CD14-positive monocyte (primary cell): ENCODE data around the gene ENTPD2. TPM values are rescaled to one million over a fixed set of nuclear protein-coding genes. Genes with fewer than 3 reads are reported as not detected.

ENCODE experiments used
- DNase-seq, 3 donors: peaks; one replicate each; pipeline ENCODE4 v3.0.0-alpha.2; 2011 to 2022
- H2AFZ ChIP-seq: 2 replicates; pipeline ENCODE4 v1.6.0; 2012; ENCODE audit warnings: mild to moderate bottlenecking, low read depth, low read length, inconsistent platforms; ENCODE audit not compliant: insufficient read depth, poor library complexity, severe bottlenecking
- H3K27ac ChIP-seq, 2 donors: 1 replicate in 1 of 2; 2 replicates in 1 of 2; pipeline ENCODE4 v1.5.1; 2012 to 2013; ENCODE audit warnings: low read length in 2 of 2, control low read depth in 1 of 2, inconsistent platforms in 1 of 2, low read depth in 1 of 2, mild to moderate bottlenecking in 1 of 2
- H3K27me3 ChIP-seq, 2 donors: one replicate each; pipeline versions ENCODE4 v1.6.0 to v1.6.1; 2011 to 2013; ENCODE audit warnings: low read length in 2 of 2; ENCODE audit not compliant: control insufficient read depth in 2 of 2, insufficient read depth in 2 of 2
- H3K36me3 ChIP-seq, 2 donors: replicated peaks in 1 of 2; 1 replicate in 1 of 2; 2 replicates in 1 of 2; pipeline versions ENCODE4 v1.5.1 to v1.6.1; 2012 to 2013; ENCODE audit warnings: low read length in 2 of 2, control low read depth in 1 of 2, inconsistent platforms in 1 of 2, mild to moderate bottlenecking in 1 of 2; ENCODE audit not compliant: insufficient read depth in 2 of 2, control insufficient read depth in 1 of 2
- H3K4me1 ChIP-seq, 2 donors: 1 replicate in 1 of 2; 2 replicates in 1 of 2; pipeline versions ENCODE4 v1.5.1 to v1.6.1; 2012 to 2013; ENCODE audit warnings: low read length in 2 of 2, control low read depth in 1 of 2, inconsistent platforms in 1 of 2, mild to moderate bottlenecking in 1 of 2, moderate library complexity in 1 of 2; ENCODE audit not compliant: insufficient read depth in 2 of 2, control insufficient read depth in 1 of 2
- H3K4me2 ChIP-seq: replicated peaks from 2 replicates; pipeline ENCODE3; 2012; ENCODE audit warnings: low read length, moderate library complexity, mild to moderate bottlenecking; ENCODE audit not compliant: poor library complexity, severe bottlenecking; ENCODE audit errors: extremely low read depth
- H3K4me3 ChIP-seq, 3 experiments: fragments of 200-600 bp in 1 of 3; sonication (generic) in 1 of 3; replicated peaks in 1 of 3; 1 replicate in 2 of 3; 2 replicates in 1 of 3; pipeline ENCODE4 v1.5.1; 2011 to 2013; ENCODE audit warnings: low read length in 3 of 3, mild to moderate bottlenecking in 3 of 3, control low read depth in 2 of 3, low read depth in 2 of 3, inconsistent platforms in 1 of 3, moderate library complexity in 1 of 3
- H3K79me2 ChIP-seq: 2 replicates; pipeline ENCODE4 v1.6.0; 2012; ENCODE audit warnings: mild to moderate bottlenecking, control low read depth, inconsistent platforms, low read length, moderate library complexity; ENCODE audit not compliant: insufficient read depth
- H3K9ac ChIP-seq: 2 replicates; pipeline ENCODE4 v1.6.0; 2017; ENCODE audit warnings: low read length, mild to moderate bottlenecking; ENCODE audit not compliant: insufficient read depth, poor library complexity, severe bottlenecking
- H3K9me3 ChIP-seq, 2 donors: replicated peaks in 1 of 2; 1 replicate in 1 of 2; 2 replicates in 1 of 2; pipeline versions ENCODE4 v1.5.1 to v1.6.1; 2012 to 2013; ENCODE audit warnings: low read length in 2 of 2, control low read depth in 1 of 2; ENCODE audit not compliant: control insufficient read depth in 1 of 2, insufficient read depth in 1 of 2
- H4K20me1 ChIP-seq: 2 replicates; pipeline ENCODE4 v1.6.0; 2012; ENCODE audit warnings: mild to moderate bottlenecking, low read length, control low read depth, moderate library complexity; ENCODE audit not compliant: insufficient read depth
- H3K27ac Mint-ChIP-seq, 7 donors: one replicate each; pipeline ENCODE4 v1.8.0; 2020; ENCODE audit warnings: mild to moderate bottlenecking in 7 of 7, mixed read lengths in 7 of 7, moderate library complexity in 6 of 7, inconsistent platforms in 2 of 7
- H3K27me3 Mint-ChIP-seq, 3 donors: one replicate each; pipeline ENCODE4 v1.8.0; 2021 to 2022; ENCODE audit warnings: low read depth in 3 of 3, mild to moderate bottlenecking in 3 of 3, mixed read lengths in 3 of 3, moderate library complexity in 3 of 3, inconsistent platforms in 1 of 3
- H3K36me3 Mint-ChIP-seq, 2 donors: one replicate each; pipeline ENCODE4 v1.8.0; 2020; ENCODE audit warnings: mixed read lengths in 2 of 2, inconsistent platforms in 1 of 2, mild to moderate bottlenecking in 1 of 2
- H3K4me1 Mint-ChIP-seq: one replicate; pipeline ENCODE4 v1.8.0; 2020; ENCODE audit warnings: mild to moderate bottlenecking, mixed read lengths
- H3K4me3 Mint-ChIP-seq, 2 donors: one replicate each; pipeline ENCODE4 v1.8.0; 2020; ENCODE audit warnings: mild to moderate bottlenecking in 2 of 2, mixed read lengths in 2 of 2, moderate library complexity in 1 of 2
- H3K9me3 Mint-ChIP-seq, 7 donors: one replicate each; pipeline ENCODE4 v1.8.0; 2020 to 2022; ENCODE audit warnings: mixed read lengths in 7 of 7, mild to moderate bottlenecking in 6 of 7, moderate library complexity in 6 of 7, inconsistent platforms in 2 of 7
- CTCF ChIP-seq: fragments of 200-600 bp; IDR thresholded peaks from one replicate; pipeline ENCODE4 v1.8.0; 2022; ENCODE audit warnings: antibody characterized with exemption, mild to moderate bottlenecking
- WGBS: methylation state at CpG from one replicate; pipeline ENCODE4 v1.1.5; 2013; ENCODE audit warnings: missing lambda C conversion rate; ENCODE audit not compliant: insufficient coverage; 5-methylcytosine and 5-hydroxymethylcytosine counted together
- intact Hi-C, 2 donors: fragments of 100-400 bp; cut with micrococcal nuclease; formaldehyde crosslinking; loops; one replicate each; pipeline versions ENCODE4 v1.15.0 to v1.15.1; 2023
- polyA plus RNA-seq, 3 donors: library from polyadenylated mRNA; depleted of rRNA in 1 of 3; unstranded in 2 of 3; stranded (reverse) in 1 of 3; fragments of 300-500 nt in 2 of 3; fragments of >200 nt in 1 of 3; fragmentation: Illumina TruSeq in 2 of 3; gene quantifications; 1 replicate in 2 of 3; 2 replicates in 1 of 3; pipeline ENCODE4 v1.2.3, GENCODE V29; 2012 to 2021

Gene ENTPD2
- polyA plus RNA-seq, 3 donors, result not detected

GRCh38 chr9:137015540-137015930 is 38.3 kb downstream of the ENTPD2 start:
- Mint-ChIP-seq H3K27me3 (peaks cover 0 to 2% (median 2%) of the 10 kb centered on the region in 3 donors), H3K36me3 (peaks cover 9 to 32% of the 10 kb centered on the region in 2 donors), H3K27ac (no peak overlapping the region), H3K4me3 (no peak overlapping the region), H3K9me3 (peaks cover 0 to 6% (median 0%) of the 10 kb centered on the region in 7 donors), H3K4me1 (no peaks in the 10 kb centered on the region)
- Histone ChIP-seq H3K79me2 (no peaks in the 10 kb centered on the region), H3K27me3 (no peaks in the 10 kb centered on the region), H2AFZ (no peak overlapping the region), H3K9ac (no peak overlapping the region), H3K4me2 (no peak overlapping the region), H3K27ac (no peak overlapping the region), H3K36me3 (peaks cover 0 to 3% of the 10 kb centered on the region in 2 donors), H3K4me3 (no peak overlapping the region), H4K20me1 (no peaks in the 10 kb centered on the region), H3K9me3 (no peaks in the 10 kb centered on the region), H3K4me1 (no peaks in the 10 kb centered on the region)
- WGBS, result over 99% methylated on average over 18 of the region's 25 CpGs
- DNase-seq, result no peak
- intact Hi-C loops, result no loop called here
- no peak for TF ChIP-seq CTCF

- H3K36me3 ChIP-seq, result peaks cover 0 to 3% of the 10 kb centered on the region in 2 donors
- Mint-ChIP-seq H3K36me3 (peaks cover 9 to 32% of the 10 kb centered on the region in 2 donors), H3K9me3 (peaks cover 0 to 6% (median 0%) of the 10 kb centered on the region in 7 donors), H3K27ac (no peak overlapping the region), H3K4me1 (no peaks in the 10 kb centered on the region), H3K27me3 (peaks cover 0 to 2% (median 2%) of the 10 kb centered on the region in 3 donors), H3K4me3 (no peak overlapping the region)
- H3K4me1 ChIP-seq, result no peaks in the 10 kb centered on the region
- H3K9me3 ChIP-seq, result no peaks in the 10 kb centered on the region
- no peak for TF ChIP-seq CTCF
- H3K4me2 ChIP-seq, result no peak overlapping the region
- no peak overlapping the region for H3K27ac ChIP-seq
- no peaks in the 10 kb centered on the region for H3K27me3 ChIP-seq
- no peak overlapping the region for H2AFZ ChIP-seq
- H3K9ac ChIP-seq, result no peak overlapping the region
- intact Hi-C loops, result no loop called here
- H3K4me3 ChIP-seq, result no peak overlapping the region
- 96% methylated on average over 30 of the region's 36 CpGs for WGBS
- H3K79me2 ChIP-seq, result no peaks in the 10 kb centered on the region
- DNase-seq, result no peak
- H4K20me1 ChIP-seq, result no peaks in the 10 kb centered on the region
Measured at GRCh38 chr9:137014776-137015539, 38.9 kb downstream of the ENTPD2 start.
